ENCODE data around the gene CROCC2. TPM values are rescaled to one million over a fixed set of nuclear protein-coding genes. Genes with fewer than 3 reads are reported as not detected.
A peak's percentile ranks its signal among the peaks of the same experiment; 100 is the strongest.

Gene CROCC2
- total and polyA plus RNA-seq, 2 donors from 2014 or later = 0.13 TPM; not detected in 1

DNA sequence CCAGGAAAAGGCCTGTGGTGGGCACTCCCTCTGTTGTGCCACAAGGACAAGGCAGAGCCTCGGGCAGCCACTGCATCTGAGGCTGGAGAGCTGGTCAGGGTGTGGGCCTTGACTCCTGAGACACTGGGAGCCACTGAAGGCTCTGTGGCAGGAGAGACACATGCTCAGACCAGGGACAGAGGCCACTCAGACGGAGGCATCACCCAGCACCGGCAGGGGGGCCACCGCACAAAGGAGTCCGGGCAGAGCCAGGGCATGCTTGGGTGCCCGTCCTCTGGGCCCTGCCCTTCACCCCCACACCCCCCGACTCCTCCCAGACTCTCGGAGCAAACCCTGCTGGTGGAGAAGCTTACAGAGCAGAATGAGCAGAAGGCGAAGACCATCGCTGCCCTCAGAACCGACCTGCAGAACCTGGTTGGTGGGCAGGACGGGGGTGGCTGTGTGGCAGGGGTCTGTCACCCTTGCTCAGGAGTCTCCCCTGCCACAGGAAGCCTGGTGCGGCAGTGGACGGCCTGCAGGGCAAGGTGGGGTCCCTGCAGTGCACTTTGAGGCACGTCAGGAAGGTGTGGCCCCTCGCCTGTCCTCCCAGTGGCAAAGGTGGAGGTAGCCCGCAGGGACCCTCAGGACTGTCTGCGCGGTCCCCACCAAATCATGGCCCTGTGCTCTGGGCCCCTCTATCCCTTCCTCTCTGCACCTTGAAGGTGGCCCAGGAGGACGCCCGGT, 26.0 kb downstream of the CROCC2 start:
- TF ChIP-seq, protein P1, sequence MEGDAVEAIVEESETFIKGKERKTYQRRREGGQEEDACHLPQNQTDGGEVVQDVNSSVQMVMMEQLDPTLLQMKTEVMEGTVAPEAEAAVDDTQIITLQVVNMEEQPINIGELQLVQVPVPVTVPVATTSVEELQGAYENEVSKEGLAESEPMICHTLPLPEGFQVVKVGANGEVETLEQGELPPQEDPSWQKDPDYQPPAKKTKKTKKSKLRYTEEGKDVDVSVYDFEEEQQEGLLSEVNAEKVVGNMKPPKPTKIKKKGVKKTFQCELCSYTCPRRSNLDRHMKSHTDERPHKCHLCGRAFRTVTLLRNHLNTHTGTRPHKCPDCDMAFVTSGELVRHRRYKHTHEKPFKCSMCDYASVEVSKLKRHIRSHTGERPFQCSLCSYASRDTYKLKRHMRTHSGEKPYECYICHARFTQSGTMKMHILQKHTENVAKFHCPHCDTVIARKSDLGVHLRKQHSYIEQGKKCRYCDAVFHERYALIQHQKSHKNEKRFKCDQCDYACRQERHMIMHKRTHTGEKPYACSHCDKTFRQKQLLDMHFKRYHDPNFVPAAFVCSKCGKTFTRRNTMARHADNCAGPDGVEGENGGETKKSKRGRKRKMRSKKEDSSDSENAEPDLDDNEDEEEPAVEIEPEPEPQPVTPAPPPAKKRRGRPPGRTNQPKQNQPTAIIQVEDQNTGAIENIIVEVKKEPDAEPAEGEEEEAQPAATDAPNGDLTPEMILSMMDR (IDR thresholded peaks at IDR 0.05; ENCODE audit: borderline replicate concordance, extremely low read depth, insufficient read depth) = no peak
- FAIRE-seq (no peak), DNase-seq (peak in 3 of 5 donors; percentile 5 to 73 (median 24))
- no peak overlapping the region for H3K9ac ChIP-seq (ENCODE audit: low read length in 3 of 3)
- no peak overlapping the region for H3K4me3 ChIP-seq (ENCODE audit: low read length in 3 of 3)
- H3K27ac ChIP-seq (ENCODE audit: low read depth in 2 of 2, low read length in 2 of 2) = no peak overlapping the region
- intact Hi-C loops (cut with DNase I) = no loop called here
- H3K36me3 ChIP-seq (ENCODE audit: control insufficient read depth in 2 of 3, insufficient read depth in 3 of 3, low read length in 3 of 3) = no peaks in the 10 kb centered on the region
- H3K27me3 ChIP-seq (ENCODE audit: control insufficient read depth, insufficient read depth, low read length) = no peaks in the 10 kb centered on the region
- peaks cover 0 to 6% (median 0%) of the 10 kb centered on the region in 3 donors for H3K9me3 ChIP-seq (ENCODE audit: control insufficient read depth in 2 of 3, insufficient read depth in 1 of 3, low read length in 3 of 3)
- no peaks in the 10 kb centered on the region for H3K4me1 ChIP-seq (ENCODE audit: control insufficient read depth in 2 of 3, insufficient read depth in 2 of 3, low read depth in 1 of 3, low read length in 3 of 3)

DNA sequence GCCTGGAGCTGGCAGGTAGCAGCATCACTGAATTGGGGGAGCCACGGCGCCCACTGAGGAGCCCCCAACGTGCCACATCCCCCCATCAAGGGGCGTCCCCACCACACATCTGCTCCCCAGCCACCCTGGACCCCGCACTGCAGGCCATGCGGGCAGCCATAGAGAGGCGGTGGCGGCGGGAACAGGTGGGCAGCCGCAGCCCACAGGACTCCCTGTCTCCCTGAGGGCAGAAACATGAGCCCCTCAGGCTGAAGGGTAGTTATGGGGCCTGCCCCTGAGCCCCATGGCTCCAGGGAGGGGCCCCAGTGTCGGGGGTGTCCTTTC, 26.6 kb downstream of the CROCC2 start:
- H3K4me1 ChIP-seq (ENCODE audit: control insufficient read depth in 2 of 3, insufficient read depth in 2 of 3, low read depth in 1 of 3, low read length in 3 of 3) = no peaks in the 10 kb centered on the region
- no peaks in the 10 kb centered on the region for H3K36me3 ChIP-seq (ENCODE audit: control insufficient read depth in 2 of 3, insufficient read depth in 3 of 3, low read length in 3 of 3)
- TF ChIP-seq, protein P1 (IDR thresholded peaks at IDR 0.05; ENCODE audit: borderline replicate concordance, extremely low read depth, insufficient read depth) = no peak
- DNase-seq = peak in 3 of 5 donors; percentile 4 to 63 (median 19)
- H3K27ac ChIP-seq (ENCODE audit: low read depth in 2 of 2, low read length in 2 of 2) = no peak overlapping the region
- H3K9ac ChIP-seq (ENCODE audit: low read length in 3 of 3) = no peak overlapping the region
- no peaks in the 10 kb centered on the region for H3K27me3 ChIP-seq (ENCODE audit: control insufficient read depth, insufficient read depth, low read length)
- H3K4me3 ChIP-seq (ENCODE audit: low read length in 3 of 3) = no peak overlapping the region
- peaks cover 0 to 9% (median 0%) of the 10 kb centered on the region in 3 donors for H3K9me3 ChIP-seq (ENCODE audit: control insufficient read depth in 2 of 3, insufficient read depth in 1 of 3, low read length in 3 of 3)
- FAIRE-seq = no peak
- intact Hi-C loops (cut with DNase I) = no loop called here

DNA sequence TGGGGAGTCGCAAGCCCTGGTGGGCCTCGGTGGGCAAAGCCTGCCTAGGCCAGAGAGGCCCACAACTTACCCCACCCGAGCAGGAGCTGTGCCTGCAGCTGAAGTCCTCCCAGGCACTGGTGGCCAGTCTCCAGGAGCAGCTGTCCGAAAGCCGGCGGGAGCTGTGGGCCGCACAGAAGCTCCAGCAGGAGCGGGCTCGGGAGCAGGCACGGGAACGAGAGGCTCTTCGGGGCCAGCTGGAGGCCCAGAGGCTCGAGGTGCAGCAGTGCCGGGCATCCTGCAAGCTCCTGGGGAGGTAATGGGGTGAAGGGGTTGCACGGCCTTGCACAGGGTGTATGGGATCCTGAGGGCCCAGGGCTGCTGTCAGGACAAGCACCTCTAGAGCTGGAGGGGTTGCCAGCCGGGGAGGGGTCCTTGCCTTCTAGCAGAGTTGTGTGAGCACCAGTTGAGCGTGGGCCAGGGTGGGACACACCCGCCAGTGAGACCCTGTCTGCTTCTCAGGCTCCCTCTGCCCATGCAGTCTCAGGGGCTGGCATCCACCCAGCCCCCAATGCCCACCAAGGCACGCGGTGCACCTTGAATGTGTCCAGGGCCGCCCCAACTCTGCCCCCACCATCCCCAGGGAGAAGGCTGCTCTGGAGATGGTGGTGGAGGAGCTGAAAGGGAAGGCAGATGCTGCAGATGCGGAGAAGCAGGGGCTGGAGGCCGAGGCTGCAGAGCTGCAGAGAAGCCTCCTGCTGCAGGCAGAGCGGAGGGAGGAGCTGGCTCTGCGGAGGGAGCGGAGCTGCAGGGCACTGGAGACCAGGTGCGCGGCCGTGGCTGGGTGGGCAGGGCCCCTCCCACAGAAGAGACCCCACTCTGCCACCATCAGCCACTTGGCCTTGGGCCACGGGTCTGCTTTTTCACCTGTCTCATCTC, 27.2 kb downstream of the CROCC2 start:
- no peaks in the 10 kb centered on the region for H3K36me3 ChIP-seq (ENCODE audit: control insufficient read depth in 2 of 3, insufficient read depth in 3 of 3, low read length in 3 of 3)
- FAIRE-seq = no peak
- peak in 3 of 5 donors; percentile 9 to 72 (median 35) for DNase-seq

More for the DNA sequence above, 27.2 kb downstream of the CROCC2 start:
- peaks cover 0 to 10% (median 0%) of the 10 kb centered on the region in 3 donors for H3K9me3 ChIP-seq (ENCODE audit: control insufficient read depth in 2 of 3, insufficient read depth in 1 of 3, low read length in 3 of 3)
- H3K4me1 ChIP-seq (ENCODE audit: control insufficient read depth in 2 of 3, insufficient read depth in 2 of 3, low read depth in 1 of 3, low read length in 3 of 3) = no peaks in the 10 kb centered on the region
- TF ChIP-seq, protein P1 (IDR thresholded peaks at IDR 0.05; ENCODE audit: borderline replicate concordance, extremely low read depth, insufficient read depth) = no peak
- no peak overlapping the region for H3K27ac ChIP-seq (ENCODE audit: low read depth in 2 of 2, low read length in 2 of 2)
- H3K9ac ChIP-seq (ENCODE audit: low read length in 3 of 3) = no peak overlapping the region
- H3K27me3 ChIP-seq (ENCODE audit: control insufficient read depth, insufficient read depth, low read length) = no peaks in the 10 kb centered on the region
- no peak overlapping the region for H3K4me3 ChIP-seq (ENCODE audit: low read length in 3 of 3)
- intact Hi-C loops (cut with DNase I) = no loop called here
